AG04450 (cell line): ENCODE data around the gene EFCAB9. TPM values are rescaled to one million over a fixed set of nuclear protein-coding genes. Genes with fewer than 3 reads are reported as not detected.

Experiments
- CTCF ChIA-PET: fragments of 300-600, 350-600 bp; formaldehyde crosslinking; extraction: SDS; loops from one replicate; lab custom pipeline; 2022; ENCODE audit warnings: antibody characterized with exemption, inconsistent platforms; lab: Charles Lee
- POLR2A ChIA-PET: fragments of 350-600 bp; formaldehyde crosslinking; extraction: SDS; loops from one replicate; lab custom pipeline; 2021; ENCODE audit warnings: antibody characterized with exemption, inconsistent platforms; lab: Yijun Ruan, JAX
- DNase-seq: peaks from one replicate; pipeline ENCODE4 v3.0.0-alpha.2; 2011; ENCODE audit warnings: low read depth, low spot score
- H3K27ac ChIP-seq: one replicate; pipeline ENCODE4 v1.5.1; 2012; ENCODE audit warnings: low read depth, low read length, control low read depth
- H3K27me3 ChIP-seq: one replicate; pipeline ENCODE4 v1.6.0; 2012; ENCODE audit warnings: low read length; ENCODE audit not compliant: control insufficient read depth, insufficient read depth
- H3K4me3 ChIP-seq: 2 replicates; pipeline ENCODE4 v1.5.1; 2011; ENCODE audit warnings: mild to moderate bottlenecking, low read depth, low read length, control low read depth
- H3K9me3 ChIP-seq: 2 replicates; pipeline ENCODE4 v1.5.1; 2012; ENCODE audit warnings: low read length; ENCODE audit not compliant: control insufficient read depth, insufficient read depth
- CTCF ChIP-seq: IDR thresholded peaks from 2 replicates; pipeline ENCODE4 v1.5.1; 2011; ENCODE audit warnings: low read depth, low read length, control low read depth, inconsistent platforms
- polyA plus RNA-seq: library from polyadenylated mRNA; depleted of rRNA; stranded (reverse); fragments of >200 nt; gene quantifications from 2 replicates; pipeline ENCODE4 v1.2.3, GENCODE V29; 2011

Gene EFCAB9
- polyA plus RNA-seq, 1 experiment = not detected

DNA sequence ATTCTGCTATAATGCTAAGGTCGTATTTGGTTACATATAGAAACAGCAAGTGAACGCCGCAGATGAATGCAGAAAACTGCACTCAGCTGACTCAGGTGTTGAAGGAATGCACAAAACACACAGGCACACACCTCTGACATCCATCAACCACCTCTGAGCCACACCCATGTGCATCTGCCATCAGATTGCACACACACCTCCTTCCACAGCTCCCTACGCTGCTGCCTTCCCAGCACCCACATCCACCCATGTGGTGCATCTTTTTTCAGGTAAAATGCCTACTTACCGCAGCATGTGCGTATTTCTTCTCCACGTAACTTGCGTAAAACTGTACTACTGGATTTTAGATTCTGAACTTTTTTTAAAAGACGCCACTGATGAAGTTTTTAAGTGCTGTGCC is 13.0 kb upstream of the EFCAB9 start:
- TF ChIP-seq CTCF = no peak
- Histone ChIP-seq H3K27me3 (no peaks in the 10 kb centered on the region), H3K9me3 (no peaks in the 10 kb centered on the region; the same call in 1 of the 2 replicates), H3K27ac (no peak overlapping the region), H3K4me3 (no peak overlapping the region)
- POLR2A ChIA-PET = no interaction called here
- CTCF ChIA-PET = no interaction called here
- DNase-seq = no peak

DNA sequence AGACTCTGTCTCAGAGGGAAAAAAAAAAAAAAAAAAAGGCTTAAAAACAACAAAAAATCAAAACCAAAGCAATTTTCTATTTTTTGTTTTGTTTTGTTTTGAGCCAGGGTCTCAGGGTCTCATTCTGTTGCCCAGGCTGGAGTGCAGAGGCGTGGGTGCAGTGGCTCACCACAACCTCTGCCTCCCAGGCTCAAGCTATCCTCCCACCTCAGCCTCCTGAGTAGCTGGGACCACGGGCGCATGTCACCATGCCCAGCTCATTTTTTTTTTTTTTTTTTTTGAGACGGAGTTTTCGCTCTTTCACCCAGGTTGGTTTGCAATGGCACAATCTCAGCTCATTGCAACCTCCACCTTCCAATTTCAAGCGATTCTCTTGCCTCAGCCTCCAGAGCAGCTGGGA is 11.7 kb upstream of the EFCAB9 start:
- Histone ChIP-seq H3K4me3 (no peak overlapping the region), H3K9me3 (no peaks in the 10 kb centered on the region; the same call in 1 of the 2 replicates), H3K27me3 (no peaks in the 10 kb centered on the region), H3K27ac (no peak overlapping the region)
- no peak for TF ChIP-seq CTCF
- ChIA-PET CTCF (interaction anchor here (0.6 to 0.7 kb wide), 4 partner anchors 40 to 270 kb away, joined by 3 to 10 read pairs (median 3); no protein-coding TSS in a partner anchor), POLR2A (interaction anchor here (0.6 kb wide), 2 partner anchors 44 to 176 kb away, joined by 3 to 11 read pairs; partner anchors contain the start of gene FBXW11)
- DNase-seq = no peak

GRCh38 chr5:172183881-172184280 is 10.1 kb upstream of the EFCAB9 start:
- H3K27me3 ChIP-seq = no peaks in the 10 kb centered on the region
- H3K4me3 ChIP-seq = no peak overlapping the region
- H3K27ac ChIP-seq = no peak overlapping the region
- TF ChIP-seq CTCF = no peak
- CTCF ChIA-PET = interaction anchor here (1.7 kb wide), 1 partner anchor 110 kb away, joined by 4 read pairs; no protein-coding TSS in a partner anchor
- no peaks in the 10 kb centered on the region; the same call in 1 of the 2 replicates for H3K9me3 ChIP-seq
- DNase-seq = no peak
- POLR2A ChIA-PET = no interaction called here

- POLR2A ChIA-PET = no interaction called here
- CTCF ChIA-PET = no interaction called here
- no peak for DNase-seq
These were observed 8.9 kb upstream of the EFCAB9 start for GRCh38 chr5:172185096-172185461.

More at GRCh38 chr5:172185096-172185461, 8.9 kb upstream of the EFCAB9 start:
- H3K9me3 ChIP-seq = no peaks in the 10 kb centered on the region; the same call in 1 of the 2 replicates
- H3K4me3 ChIP-seq = no peak overlapping the region
- no peak for TF ChIP-seq CTCF
- H3K27ac ChIP-seq = no peak overlapping the region
- H3K27me3 ChIP-seq = no peaks in the 10 kb centered on the region
